ENCODE data around the gene TNFRSF1A.
A peak's percentile ranks its signal among the peaks of the same experiment; 100 is the strongest.

Gene TNFRSF1A

GRCh38 chr12:6312529-6313325, 29.1 kb downstream of the TNFRSF1A start:
- in situ Hi-C loops (cut with HindIII; ENCODE audit: low sequenced_read_pairs) = no loop called here
- TF ChIP-seq, protein P1, sequence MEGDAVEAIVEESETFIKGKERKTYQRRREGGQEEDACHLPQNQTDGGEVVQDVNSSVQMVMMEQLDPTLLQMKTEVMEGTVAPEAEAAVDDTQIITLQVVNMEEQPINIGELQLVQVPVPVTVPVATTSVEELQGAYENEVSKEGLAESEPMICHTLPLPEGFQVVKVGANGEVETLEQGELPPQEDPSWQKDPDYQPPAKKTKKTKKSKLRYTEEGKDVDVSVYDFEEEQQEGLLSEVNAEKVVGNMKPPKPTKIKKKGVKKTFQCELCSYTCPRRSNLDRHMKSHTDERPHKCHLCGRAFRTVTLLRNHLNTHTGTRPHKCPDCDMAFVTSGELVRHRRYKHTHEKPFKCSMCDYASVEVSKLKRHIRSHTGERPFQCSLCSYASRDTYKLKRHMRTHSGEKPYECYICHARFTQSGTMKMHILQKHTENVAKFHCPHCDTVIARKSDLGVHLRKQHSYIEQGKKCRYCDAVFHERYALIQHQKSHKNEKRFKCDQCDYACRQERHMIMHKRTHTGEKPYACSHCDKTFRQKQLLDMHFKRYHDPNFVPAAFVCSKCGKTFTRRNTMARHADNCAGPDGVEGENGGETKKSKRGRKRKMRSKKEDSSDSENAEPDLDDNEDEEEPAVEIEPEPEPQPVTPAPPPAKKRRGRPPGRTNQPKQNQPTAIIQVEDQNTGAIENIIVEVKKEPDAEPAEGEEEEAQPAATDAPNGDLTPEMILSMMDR (IDR thresholded peaks at IDR 0.05; ENCODE audit: low read depth, low read length, missing control alignments) = no peak
- no peak for DNase-seq (ENCODE audit: low read depth)

DNA sequence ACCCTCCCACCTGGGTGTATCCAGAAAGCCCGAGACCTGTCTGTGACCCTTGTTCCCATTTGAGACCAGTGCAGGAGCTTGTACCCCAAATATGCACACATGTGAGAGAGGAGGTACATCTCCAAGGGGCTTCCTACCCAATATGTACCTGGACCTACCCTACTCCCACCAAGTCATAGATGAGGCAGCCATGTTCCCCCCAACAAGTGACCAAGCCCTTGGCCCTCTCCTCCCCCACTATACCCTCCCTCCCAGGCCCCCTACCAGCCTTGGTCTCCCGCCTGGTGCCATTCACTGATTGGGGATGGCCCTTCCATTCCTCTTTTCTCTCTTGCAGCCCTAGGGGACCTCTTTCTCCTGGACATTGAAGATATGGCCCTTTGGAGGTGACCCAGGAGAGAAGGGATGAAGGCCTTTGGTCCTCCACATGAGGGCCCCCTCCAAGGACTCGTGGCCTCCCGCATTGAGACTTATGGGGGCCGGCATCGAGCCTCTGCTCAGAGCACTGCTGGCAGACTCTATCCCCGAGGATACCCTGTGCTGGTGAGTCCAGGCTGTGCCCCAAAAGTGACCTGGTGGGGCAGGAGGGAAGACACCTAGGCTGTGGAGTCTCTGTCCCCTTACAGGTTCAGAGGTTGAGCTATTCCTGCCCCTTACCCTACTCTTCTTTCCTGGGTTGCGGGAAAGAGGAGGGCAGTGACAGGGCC, 29.9 kb downstream of the TNFRSF1A start:
- in situ Hi-C loops (cut with HindIII; ENCODE audit: low sequenced_read_pairs) = no loop called here
- DNase-seq (ENCODE audit: low read depth) = no peak
- TF ChIP-seq, protein P1 (IDR thresholded peaks at IDR 0.05; ENCODE audit: low read depth, low read length, missing control alignments) = no peak
- no peak overlapping the region for H3K4me3 ChIP-seq (ENCODE audit: low read depth, low read length)

More at GRCh38 chr12:6312529-6313325, 29.1 kb downstream of the TNFRSF1A start:
- H3K4me3 ChIP-seq (ENCODE audit: low read depth, low read length) = no peak overlapping the region

GRCh38 chr12:6310771-6311610, 30.9 kb downstream of the TNFRSF1A start:
- DNase-seq (ENCODE audit: low read depth) = no peak
- TF ChIP-seq, protein P1 (IDR thresholded peaks at IDR 0.05; ENCODE audit: low read depth, low read length, missing control alignments) = no peak
- H3K4me3 ChIP-seq (ENCODE audit: low read depth, low read length) = peak overlapping the region; percentile 30
- in situ Hi-C loops (cut with HindIII; ENCODE audit: low sequenced_read_pairs) = no loop called here

GRCh38 chr12:6307529-6307928, 34.3 kb downstream of the TNFRSF1A start:
- in situ Hi-C loops (cut with HindIII; ENCODE audit: low sequenced_read_pairs) = no loop called here
- H3K4me3 ChIP-seq (ENCODE audit: low read depth, low read length) = no peak overlapping the region
- TF ChIP-seq, protein P1 (IDR thresholded peaks at IDR 0.05; ENCODE audit: low read depth, low read length, missing control alignments) = no peak
- DNase-seq (ENCODE audit: low read depth) = no peak

DNA sequence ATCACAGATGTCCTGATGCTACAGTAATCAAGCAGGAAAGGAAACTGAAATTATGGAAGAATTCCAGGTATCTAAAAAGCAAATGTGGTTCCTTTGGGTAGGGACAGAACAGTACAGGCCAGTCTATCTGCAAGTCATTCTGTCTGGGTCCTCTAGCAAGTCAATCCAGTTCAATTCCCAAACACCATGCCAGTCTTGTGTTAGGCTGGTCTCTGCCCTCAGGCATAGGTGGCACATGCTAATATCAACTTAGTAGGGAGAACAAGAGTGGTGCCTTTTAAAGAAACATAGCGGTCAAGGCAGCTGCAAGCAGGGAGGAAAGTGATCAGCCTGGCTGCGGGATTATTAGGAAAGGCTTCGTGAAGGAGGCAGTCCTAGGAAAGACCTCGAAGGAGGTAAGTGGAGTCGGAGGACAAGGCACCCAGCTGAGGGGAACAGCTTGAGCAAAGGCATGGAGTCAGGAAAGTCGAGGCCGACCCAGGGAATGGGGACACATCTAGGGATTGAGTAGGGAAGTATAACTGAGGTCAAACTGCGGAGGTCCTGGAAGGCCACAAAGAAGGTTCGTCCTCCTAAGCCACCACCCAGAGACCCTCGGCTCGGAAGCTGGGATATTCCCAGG, 35.2 kb downstream of the TNFRSF1A start:
- in situ Hi-C loops (cut with HindIII; ENCODE audit: low sequenced_read_pairs) = no loop called here
- H3K4me3 ChIP-seq (ENCODE audit: low read depth, low read length) = no peak overlapping the region
- DNase-seq (ENCODE audit: low read depth) = no peak
- TF ChIP-seq, protein P1 (IDR thresholded peaks at IDR 0.05; ENCODE audit: low read depth, low read length, missing control alignments) = no peak

- in situ Hi-C loops (cut with HindIII; ENCODE audit: low sequenced_read_pairs) = no loop called here
- no peak for DNase-seq (ENCODE audit: low read depth)
- TF ChIP-seq, protein P1 (IDR thresholded peaks at IDR 0.05; ENCODE audit: low read depth, low read length, missing control alignments) = no peak
These were observed 35.7 kb downstream of the TNFRSF1A start for GRCh38 chr12:6306151-6306550.

More at GRCh38 chr12:6306151-6306550, 35.7 kb downstream of the TNFRSF1A start:
- H3K4me3 ChIP-seq (ENCODE audit: low read depth, low read length) = no peak overlapping the region

All from astrocyte of the cerebellum (primary cell).